DND-41 (cell line): ENCODE results near the gene TADA2A.

Experiments
- EZH2 ChIP-seq: IDR thresholded peaks from 3 replicates; pipeline ENCODE4 v1.6.1; 2012; ENCODE audit warnings: borderline replicate concordance, low read depth, mild to moderate bottlenecking, moderate library complexity, low read length, inconsistent platforms; ENCODE audit not compliant: severe bottlenecking
- TF ChIP-seq, protein P1 (sequence below): IDR thresholded peaks from 2 replicates; pipeline ENCODE4 v1.5.1; 2012; ENCODE audit warnings: borderline replicate concordance, low read length, moderate library complexity, mild to moderate bottlenecking; ENCODE audit not compliant: poor library complexity, severe bottlenecking; ENCODE audit errors: extremely low read depth

DNA sequence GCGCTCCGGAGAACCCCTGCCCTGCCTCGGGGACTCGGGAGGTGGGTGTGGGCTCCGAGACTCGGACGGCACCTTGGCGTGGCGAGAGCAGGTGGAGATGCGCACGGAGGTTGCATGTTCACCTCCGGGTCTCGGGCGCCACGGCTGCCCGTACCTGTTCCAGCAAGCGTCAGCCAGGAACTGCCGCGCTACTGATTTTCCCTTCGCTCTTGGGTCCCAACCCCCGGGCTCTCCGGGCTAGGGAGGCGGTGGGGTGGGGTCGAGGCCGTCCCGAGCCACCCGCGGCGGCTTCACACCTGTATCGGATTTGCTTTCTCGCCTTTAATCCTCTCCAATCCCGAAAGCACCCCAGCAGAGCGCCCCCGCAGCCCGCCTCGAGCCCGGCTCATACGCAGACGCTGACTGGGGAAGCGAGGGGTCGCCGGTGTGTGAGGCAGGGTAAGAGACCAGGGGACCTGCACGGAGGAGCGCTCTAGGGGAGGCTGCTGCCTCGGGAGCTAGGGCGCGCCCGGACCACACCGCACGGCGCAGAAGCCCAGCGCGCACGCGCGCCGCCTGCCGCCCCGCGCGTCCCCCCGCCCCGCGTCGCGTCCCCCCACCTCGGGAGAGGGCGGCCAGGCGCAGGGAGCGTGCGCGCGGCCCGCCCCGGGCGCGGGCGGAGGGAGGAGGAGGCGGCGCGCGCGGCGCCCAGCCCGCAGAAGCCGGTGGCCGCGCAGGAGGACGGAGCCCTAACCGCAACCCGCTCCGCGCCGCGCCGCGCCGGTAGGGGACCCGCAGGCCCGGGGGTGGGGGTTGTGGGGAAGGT is 82.7 kb downstream of the TADA2A start, which contains the start of gene DUSP14:
- TF ChIP-seq, protein P1, sequence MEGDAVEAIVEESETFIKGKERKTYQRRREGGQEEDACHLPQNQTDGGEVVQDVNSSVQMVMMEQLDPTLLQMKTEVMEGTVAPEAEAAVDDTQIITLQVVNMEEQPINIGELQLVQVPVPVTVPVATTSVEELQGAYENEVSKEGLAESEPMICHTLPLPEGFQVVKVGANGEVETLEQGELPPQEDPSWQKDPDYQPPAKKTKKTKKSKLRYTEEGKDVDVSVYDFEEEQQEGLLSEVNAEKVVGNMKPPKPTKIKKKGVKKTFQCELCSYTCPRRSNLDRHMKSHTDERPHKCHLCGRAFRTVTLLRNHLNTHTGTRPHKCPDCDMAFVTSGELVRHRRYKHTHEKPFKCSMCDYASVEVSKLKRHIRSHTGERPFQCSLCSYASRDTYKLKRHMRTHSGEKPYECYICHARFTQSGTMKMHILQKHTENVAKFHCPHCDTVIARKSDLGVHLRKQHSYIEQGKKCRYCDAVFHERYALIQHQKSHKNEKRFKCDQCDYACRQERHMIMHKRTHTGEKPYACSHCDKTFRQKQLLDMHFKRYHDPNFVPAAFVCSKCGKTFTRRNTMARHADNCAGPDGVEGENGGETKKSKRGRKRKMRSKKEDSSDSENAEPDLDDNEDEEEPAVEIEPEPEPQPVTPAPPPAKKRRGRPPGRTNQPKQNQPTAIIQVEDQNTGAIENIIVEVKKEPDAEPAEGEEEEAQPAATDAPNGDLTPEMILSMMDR: no peak
- TF ChIP-seq EZH2: no peak
